Liver (tissue), 3 donors: ENCODE data around the gene ITLN2.

Experiments
- SP1 ChIP-seq: IDR thresholded peaks from 2 replicates; pipeline ENCODE4 v1.6.1; 2018; ENCODE audit warnings: antibody characterized with exemption, mild to moderate bottlenecking
- YY1 ChIP-seq: IDR thresholded peaks from 2 replicates; pipeline ENCODE4 v1.6.1; 2016; ENCODE audit warnings: antibody characterized with exemption, mild to moderate bottlenecking
- TF ChIP-seq, protein P1 (sequence below): fragments of 150-350 bp; IDR thresholded peaks from 2 replicates; pipeline ENCODE4 v1.5.1; 2017; ENCODE audit warnings: improper control_type of control experiment, low read depth, low read length; ENCODE audit not compliant: missing input control
- donor health status: healthy.
- donor health status: healthy.

DNA sequence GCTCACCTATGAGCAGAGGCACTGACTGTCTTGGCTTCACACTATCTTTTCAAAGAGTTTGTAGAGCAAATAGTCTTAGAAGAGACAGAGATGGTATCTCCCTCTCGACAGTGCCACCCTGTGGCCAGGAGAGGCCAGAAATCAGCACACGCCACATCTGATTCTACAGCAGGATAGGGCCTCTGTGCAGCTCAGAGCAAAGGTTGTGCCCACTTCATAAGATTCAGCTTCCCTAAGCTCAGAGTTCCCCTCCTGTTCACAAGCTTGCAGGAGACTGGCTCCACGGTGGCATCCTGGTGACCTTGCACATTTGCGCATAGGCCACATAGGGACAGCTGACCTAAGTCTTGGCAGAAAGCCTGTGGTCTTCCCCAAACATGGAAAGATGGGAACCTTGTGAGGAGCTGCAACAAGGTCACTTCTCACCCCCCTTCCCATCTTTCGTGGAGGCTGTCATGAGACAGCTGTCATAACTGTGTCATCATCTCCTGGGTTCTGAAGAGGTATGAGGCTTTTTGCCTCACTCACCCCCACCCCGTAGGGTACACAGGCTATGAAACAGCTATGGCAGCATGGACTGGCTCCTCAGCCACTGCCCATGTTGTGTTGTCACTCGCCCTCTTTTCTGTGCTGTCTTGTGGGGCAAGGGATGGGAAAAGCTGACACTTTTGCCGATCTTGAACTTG is 3.0 kb downstream of the ITLN2 start:
- TF ChIP-seq, protein P1, sequence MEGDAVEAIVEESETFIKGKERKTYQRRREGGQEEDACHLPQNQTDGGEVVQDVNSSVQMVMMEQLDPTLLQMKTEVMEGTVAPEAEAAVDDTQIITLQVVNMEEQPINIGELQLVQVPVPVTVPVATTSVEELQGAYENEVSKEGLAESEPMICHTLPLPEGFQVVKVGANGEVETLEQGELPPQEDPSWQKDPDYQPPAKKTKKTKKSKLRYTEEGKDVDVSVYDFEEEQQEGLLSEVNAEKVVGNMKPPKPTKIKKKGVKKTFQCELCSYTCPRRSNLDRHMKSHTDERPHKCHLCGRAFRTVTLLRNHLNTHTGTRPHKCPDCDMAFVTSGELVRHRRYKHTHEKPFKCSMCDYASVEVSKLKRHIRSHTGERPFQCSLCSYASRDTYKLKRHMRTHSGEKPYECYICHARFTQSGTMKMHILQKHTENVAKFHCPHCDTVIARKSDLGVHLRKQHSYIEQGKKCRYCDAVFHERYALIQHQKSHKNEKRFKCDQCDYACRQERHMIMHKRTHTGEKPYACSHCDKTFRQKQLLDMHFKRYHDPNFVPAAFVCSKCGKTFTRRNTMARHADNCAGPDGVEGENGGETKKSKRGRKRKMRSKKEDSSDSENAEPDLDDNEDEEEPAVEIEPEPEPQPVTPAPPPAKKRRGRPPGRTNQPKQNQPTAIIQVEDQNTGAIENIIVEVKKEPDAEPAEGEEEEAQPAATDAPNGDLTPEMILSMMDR = peak; percentile 73
- no peak for TF ChIP-seq SP1
- TF ChIP-seq YY1 = no peak
